Stimulated activated CD8-positive, alpha-beta memory T cell treated with anti-CD3 and anti-CD28 coated beads, Interleukin-2, amount 100 ng/mL, for 1 hour (primary cell): Measurements from ENCODE around the gene CLEC1A.
"Not testable (repeated sequence)": the region's sequence is repeated elsewhere in the genome, so short reads cannot be mapped to it uniquely, and the experiment has no call there.

Experiments used
- DNase-seq, 2 donors: peaks; one replicate each; pipeline ENCODE4 v3.0.0-alpha.2; 2020; ENCODE audit warnings: low read depth in 2 of 2

CLEC1A gene

DNA sequence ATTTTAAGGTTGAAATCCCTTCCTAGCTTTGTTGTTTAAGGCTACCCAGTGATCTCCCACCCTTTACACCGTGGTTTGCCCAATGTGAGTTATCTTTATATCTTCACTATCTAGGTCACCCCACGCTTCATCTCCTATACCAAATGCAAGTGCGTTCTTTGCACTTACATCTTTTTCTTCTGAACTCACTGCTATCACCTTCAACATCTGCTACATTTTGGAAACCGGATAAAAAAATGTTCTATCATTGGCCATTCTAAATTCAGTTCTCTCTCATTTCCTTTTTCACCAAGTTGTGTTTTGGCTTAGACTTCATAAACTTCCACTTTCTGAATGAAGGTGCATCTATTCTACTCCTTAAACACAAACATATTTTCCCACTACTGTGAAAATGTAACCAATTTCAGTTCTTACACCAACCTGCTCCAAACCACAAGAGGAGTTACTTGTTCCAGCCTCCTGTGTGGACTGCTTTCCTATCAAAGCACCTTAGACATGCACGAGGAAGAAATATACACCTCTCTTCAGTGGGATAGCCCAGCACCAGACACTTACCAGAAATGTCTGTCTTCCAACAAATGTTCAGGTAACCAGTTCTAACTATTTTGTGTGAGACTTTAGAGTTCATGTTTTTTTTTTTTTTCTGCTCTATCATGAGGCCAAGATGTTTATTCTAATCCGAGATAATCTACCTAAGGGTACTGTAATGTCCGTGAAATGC lies 46.4 kb downstream of the CLEC1A start:
- no peak for DNase-seq

DNA sequence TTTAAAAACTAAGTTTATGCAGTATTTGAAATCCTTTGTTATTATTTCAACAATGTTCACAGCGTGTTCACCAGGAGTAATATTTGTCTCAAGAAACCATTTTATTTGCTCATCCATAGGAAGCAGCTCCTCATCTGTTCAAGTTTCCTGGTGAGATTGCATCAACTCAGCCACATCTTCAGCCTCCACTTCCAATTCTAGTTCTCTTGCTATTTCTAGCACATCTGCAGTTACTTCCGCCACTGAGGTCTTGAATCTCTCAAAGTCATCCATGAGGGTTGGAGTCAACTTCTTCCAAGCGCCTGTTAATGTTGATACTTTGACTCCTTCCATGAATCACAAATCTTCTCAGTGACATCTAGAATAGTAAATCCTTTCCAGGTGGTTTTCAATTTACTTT lies 50.3 kb downstream of the CLEC1A start:
- DNase-seq, result no peak

DNA sequence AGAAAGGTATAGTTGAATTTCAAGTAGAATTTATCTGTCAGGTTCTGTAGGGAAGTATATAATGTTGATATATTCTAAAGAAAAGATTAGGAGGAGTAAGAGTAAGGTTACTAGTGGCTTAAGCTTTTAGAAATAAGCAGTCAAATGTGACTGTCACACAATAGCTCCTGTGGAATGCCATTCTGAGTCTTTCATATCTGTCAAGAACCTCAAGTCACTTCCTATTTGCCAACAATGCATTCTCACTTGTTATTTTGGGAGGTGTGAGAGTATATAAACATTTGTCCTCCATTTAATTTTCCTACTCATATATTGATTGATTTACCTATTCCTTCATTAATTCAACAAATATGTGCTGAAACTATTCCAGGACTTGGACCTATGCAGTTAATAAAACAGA lies 56.6 kb downstream of the CLEC1A start:
- DNase-seq, result no peak

DNA sequence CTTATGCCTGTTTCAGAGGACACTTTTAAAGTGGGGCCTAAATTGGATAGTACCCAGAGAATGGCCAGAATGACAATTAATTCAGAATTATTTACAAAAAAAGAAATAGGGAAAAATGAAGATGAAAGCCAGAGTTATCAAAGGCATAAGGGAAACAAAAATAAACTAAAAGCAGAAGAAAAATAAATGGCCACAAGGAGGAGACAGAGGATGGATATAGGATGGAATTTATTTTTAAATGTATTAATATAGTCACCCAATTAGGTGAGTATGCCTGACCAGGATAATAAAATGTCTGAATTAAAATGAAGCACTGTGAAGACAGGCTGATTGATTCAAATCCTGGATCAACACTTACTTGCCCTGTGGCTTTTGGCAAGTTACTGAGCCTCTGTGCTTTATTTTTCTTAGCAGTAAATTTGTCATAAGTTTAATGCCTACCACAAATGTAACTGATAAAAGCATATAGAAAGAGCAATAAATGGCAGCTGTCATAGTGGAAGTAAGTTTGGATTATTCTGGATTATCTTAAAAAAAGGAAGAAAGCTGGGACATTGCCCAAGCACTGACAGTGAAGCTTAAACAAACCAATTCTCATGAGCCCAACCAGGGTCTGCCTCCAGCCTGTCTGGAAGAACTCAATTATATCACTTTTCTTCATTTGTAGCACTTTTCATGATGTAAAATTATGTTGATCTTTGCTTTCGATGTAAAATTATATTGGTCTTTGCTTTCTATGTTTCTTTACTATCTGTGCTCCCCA lies 64.8 kb downstream of the CLEC1A start:
- no peak for DNase-seq

DNA sequence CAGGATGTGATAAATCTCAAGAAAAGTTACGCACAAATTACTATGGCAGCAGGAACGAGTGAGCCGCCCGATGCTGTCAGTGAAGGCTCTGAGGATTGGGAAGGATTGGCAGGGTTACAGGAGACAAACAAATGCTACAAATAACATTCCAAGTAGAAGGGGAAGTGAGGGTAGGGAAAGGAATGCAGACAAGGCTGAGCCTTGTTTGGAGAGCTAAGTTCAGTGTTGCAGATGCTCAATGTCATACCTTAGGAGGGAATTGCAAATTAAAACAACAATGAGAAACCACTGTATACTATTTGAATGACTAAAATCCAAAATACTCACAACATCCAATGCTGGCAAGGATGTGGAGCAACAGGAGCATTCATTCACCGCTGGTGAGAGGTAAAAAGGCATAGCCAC lies 67.0 kb downstream of the CLEC1A start:
- no peak for DNase-seq

DNA sequence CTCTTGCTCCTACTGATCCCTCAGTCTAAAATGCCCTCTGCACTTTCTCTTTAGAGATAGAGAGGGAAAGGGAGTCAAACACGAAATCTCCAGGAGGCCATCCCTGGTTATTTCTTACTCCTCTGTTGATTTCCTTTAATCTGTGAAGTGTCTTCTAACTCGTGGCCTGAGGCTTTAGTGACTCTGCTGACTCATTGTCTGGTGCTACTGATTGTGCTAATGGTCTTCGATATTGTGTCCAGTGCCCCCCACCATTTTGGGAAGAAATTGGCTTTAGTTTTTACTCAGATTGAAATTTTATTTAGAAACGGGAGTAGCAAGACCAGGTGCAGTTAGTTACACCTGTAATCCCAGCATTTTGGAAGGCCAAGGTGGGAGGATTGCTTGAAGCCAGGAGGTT lies 67.5 kb downstream of the CLEC1A start:
- no peak for DNase-seq

DNA sequence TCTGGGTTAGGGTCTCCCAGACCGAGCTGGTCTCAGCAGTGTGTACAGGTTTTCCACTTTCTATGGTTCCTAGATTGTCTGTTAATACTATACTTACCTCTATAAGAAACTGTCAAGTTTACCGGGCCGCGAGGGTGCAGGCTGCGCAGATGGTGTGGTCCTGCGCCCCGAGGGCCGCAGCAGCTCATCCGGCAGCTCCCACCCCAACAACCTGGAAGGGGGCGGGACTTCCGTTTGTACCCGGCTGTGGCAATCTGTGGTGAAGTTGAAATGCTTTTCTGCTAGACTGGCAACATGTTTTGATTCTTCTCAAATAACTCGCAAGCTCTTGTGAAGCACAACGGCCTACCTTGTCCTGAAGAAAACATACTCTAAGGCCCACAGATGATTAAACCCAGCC lies 68.3 kb downstream of the CLEC1A start, which contains the start of gene CLEC9A:
CLEC9A (plus strand) TSS at position 237 of the 400 bp plus-strand sequence. CDS start 22,006 bp downstream, outside the sequence.
- no peak for DNase-seq

DNA sequence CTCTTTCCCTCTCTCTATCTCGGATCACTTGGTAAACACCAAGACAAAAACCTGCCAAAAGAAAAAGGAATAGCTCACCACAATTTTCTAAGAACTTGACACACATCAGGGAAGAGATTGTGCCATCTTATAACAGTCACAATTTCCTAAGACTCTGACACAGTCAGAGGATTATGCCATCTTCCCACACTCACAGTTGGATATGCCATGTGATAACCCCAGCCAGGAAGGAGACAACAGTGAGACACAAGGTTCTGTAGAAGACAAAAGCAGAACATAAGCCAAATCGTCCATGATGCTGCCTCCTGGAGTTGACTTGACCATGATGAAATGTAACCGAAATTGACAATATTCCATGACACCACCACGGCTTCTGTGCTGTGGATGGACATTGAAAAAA lies 71.1 kb downstream of the CLEC1A start:
- no peak for DNase-seq

DNA sequence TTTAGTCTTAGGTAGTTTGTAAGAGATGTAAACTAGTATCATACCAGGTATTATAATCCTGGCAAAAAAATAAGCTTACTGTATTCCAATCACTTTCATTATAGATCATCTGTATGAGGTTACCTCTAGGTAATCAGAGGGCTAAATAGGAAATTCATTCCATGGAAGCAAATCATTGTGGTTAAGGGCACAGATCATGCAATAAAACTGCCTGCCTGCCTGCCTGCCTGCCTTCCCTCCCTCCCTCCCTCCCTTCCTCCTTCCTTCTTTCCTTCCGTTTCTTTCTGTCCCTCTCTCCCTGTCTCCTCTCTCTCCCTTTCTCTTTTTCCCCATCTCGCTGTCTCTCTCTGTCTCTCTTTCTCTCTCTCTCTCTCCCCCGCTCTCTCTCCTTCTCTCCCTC lies 71.5 kb downstream of the CLEC1A start:
- no peak for DNase-seq

DNA sequence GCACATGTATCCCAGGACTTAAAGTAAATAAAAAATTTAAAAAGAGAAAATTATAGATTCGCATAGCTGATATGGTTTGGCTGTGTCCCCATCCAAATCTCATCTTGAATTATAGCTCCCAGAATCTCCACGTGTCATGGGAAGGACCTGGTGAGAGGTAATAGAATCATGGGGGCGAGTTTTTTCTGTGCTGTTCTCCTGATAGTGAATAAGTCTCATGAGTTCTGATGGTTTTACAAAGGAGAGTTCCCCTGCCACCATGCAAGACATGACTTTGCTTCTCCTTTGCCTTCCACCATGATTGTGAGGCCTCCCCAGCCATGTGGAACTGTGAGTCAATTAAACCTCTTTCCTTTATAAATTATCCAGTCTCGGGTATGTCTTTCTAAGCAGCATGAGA lies 72.1 kb downstream of the CLEC1A start:
- not testable (repeated sequence) for DNase-seq

DNA sequence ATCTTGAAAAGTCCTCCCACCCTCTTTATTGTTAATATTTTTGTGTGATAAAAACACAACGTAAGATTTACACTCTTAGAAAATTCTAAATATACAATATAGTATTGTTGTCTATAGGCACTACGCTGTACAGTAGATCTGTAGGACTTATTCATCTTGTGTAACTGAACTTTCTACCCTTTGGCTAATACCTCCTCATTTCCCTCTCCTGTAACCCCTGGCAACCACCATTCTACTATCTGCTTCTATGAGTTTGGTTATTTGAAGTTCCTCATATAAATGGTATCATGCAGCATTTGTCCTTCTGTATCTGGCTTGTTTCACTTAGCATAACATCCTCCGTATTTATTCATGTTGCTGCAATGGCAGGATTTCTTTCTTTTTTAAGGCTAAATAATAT lies 73.5 kb downstream of the CLEC1A start:
- DNase-seq, result no peak

DNA sequence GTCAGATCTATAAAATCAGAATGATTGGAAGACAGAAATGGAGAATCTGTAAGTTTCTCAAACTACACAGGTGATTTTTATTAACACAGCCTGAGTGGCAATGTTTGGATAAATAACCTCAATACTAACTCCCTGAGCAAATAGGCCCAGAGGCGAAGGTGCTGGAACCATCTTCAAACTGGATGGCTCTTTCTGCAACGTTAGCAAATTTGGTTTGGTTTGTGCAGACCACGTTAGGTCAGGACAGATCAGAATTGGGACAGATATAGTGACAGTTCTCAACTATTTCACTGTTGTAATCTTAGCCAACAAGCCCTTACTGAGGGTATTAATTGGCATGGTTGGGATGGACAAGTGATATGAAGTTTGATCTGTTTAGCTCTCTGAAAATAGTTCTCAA lies 77.4 kb downstream of the CLEC1A start:
- no peak for DNase-seq
